ENCODE data around the gene NLRP6.
"Not testable (repeated sequence)": the region's sequence is repeated elsewhere in the genome, so short reads cannot be mapped to it uniquely, and the experiment has no call there.

The NLRP6 gene

GRCh38 chr11:315051-315481 is 36.9 kb downstream of the NLRP6 start:
- CTCF ChIA-PET, result no interaction called here
- no peak for DNase-seq (ENCODE audit: extremely low spot score)
- POLR2A ChIA-PET, result no interaction called here
- no peak for TF ChIP-seq PKNOX1 (IDR thresholded peaks at IDR 0.05)
- TF ChIP-seq BHLHE40 (IDR thresholded peaks at IDR 0.05; ENCODE audit: borderline replicate concordance), result no peak
- TF ChIP-seq ARNT (IDR thresholded peaks at IDR 0.05), result no peak
- no peak for TF ChIP-seq LEF1 (IDR thresholded peaks at IDR 0.05; ENCODE audit: borderline replicate concordance)
- TF ChIP-seq TARDBP (IDR thresholded peaks at IDR 0.05), result no peak
- TF ChIP-seq SP1 (IDR thresholded peaks at IDR 0.05), result no peak
- no peak for TF ChIP-seq HDGF (IDR thresholded peaks at IDR 0.05; ENCODE audit: borderline replicate concordance)
- TF ChIP-seq FOXK2 (IDR thresholded peaks at IDR 0.05), result no peak
- TF ChIP-seq L3MBTL2 (conservative IDR thresholded peaks at IDR 0.05), result no peak
- TF ChIP-seq SUZ12 (IDR thresholded peaks at IDR 0.05), result no peak

GRCh38 chr11:315516-315994 is 37.3 kb downstream of the NLRP6 start:
- no peak for DNase-seq (ENCODE audit: extremely low spot score)
- TF ChIP-seq L3MBTL2 (conservative IDR thresholded peaks at IDR 0.05) (no peak), FOXA1 (IDR thresholded peaks at IDR 0.05) (no peak), LEF1 (IDR thresholded peaks at IDR 0.05; ENCODE audit: borderline replicate concordance) (no peak), HDGF (IDR thresholded peaks at IDR 0.05; ENCODE audit: borderline replicate concordance) (no peak), TARDBP (IDR thresholded peaks at IDR 0.05) (no peak), ELF4 (IDR thresholded peaks at IDR 0.05) (no peak), SUZ12 (IDR thresholded peaks at IDR 0.05) (no peak), PKNOX1 (IDR thresholded peaks at IDR 0.05) (no peak), ZNF384 (IDR thresholded peaks at IDR 0.05) (no peak)
- ChIA-PET POLR2A (no interaction called here), CTCF (no interaction called here)

GRCh38 chr11:316031-316701 is 38.0 kb downstream of the NLRP6 start:
- TF ChIP-seq NFRKB (IDR thresholded peaks at IDR 0.05) (no peak), ELF4 (IDR thresholded peaks at IDR 0.05) (no peak), HDGF (IDR thresholded peaks at IDR 0.05; ENCODE audit: borderline replicate concordance) (no peak), ARNT (IDR thresholded peaks at IDR 0.05) (no peak), SUZ12 (IDR thresholded peaks at IDR 0.05) (no peak), FOXK2 (IDR thresholded peaks at IDR 0.05) (no peak), FOXA1 (IDR thresholded peaks at IDR 0.05) (no peak), ZNF384 (IDR thresholded peaks at IDR 0.05) (no peak)
- ChIA-PET POLR2A (interaction anchor here (1.6 kb wide), 1 partner anchor 13 kb away, joined by 5 read pairs; no protein-coding TSS in a partner anchor), CTCF (interaction anchor here (0.7 kb wide), 1 partner anchor 133 kb away, joined by 3 read pairs; no protein-coding TSS in a partner anchor)
- DNase-seq (ENCODE audit: extremely low spot score), result no peak

GRCh38 chr11:316891-317301 is 38.7 kb downstream of the NLRP6 start:
- ChIA-PET POLR2A (interaction anchor here (0.9 to 1.6 kb wide), 5 partner anchors 9 to 131 kb away, joined by 3 to 5 read pairs (median 4); partner anchors contain the start of genes BET1L, IFITM2 and RIC8A), CTCF (interaction anchor here (0.7 kb wide), 2 partner anchors 72 to 132 kb away, joined by 3 read pairs; no protein-coding TSS in a partner anchor)
- DNase-seq (ENCODE audit: extremely low spot score), result no peak
- TF ChIP-seq HDGF (IDR thresholded peaks at IDR 0.05; ENCODE audit: borderline replicate concordance) (no peak), TARDBP (IDR thresholded peaks at IDR 0.05) (no peak), FOXM1 (IDR thresholded peaks at IDR 0.05; ENCODE audit: borderline replicate concordance) (no peak), ELF4 (IDR thresholded peaks at IDR 0.05) (no peak), FOXA1 (IDR thresholded peaks at IDR 0.05) (no peak), NFRKB (IDR thresholded peaks at IDR 0.05) (no peak), PKNOX1 (IDR thresholded peaks at IDR 0.05) (no peak), CTBP1 (IDR thresholded peaks at IDR 0.05; ENCODE audit: borderline replicate concordance) (no peak), FOXK2 (IDR thresholded peaks at IDR 0.05) (no peak)

- CTCF ChIA-PET; DNase-seq (ENCODE audit: extremely low spot score): not testable (repeated sequence)
- POLR2A ChIA-PET, result interaction anchor here (0.9 to 1.6 kb wide), 5 partner anchors 10 to 130 kb away, joined by 3 to 5 read pairs (median 4); partner anchors contain the start of genes BET1L, IFITM2 and RIC8A
Observed at GRCh38 chr11:317668-318404, 39.6 kb downstream of the NLRP6 start.

GRCh38 chr11:318405-319120 is 40.4 kb downstream of the NLRP6 start:
- DNase-seq (ENCODE audit: extremely low spot score); CTCF ChIA-PET: not testable (repeated sequence)
- POLR2A ChIA-PET, result interaction anchor here (1.2 kb wide), 1 partner anchor 11 kb away, joined by 3 read pairs; the partner anchor contains the start of gene IFITM2

GRCh38 chr11:319121-319887 is 41.1 kb downstream of the NLRP6 start:
- DNase-seq (ENCODE audit: extremely low spot score); POLR2A ChIA-PET: not testable (repeated sequence)
- CTCF ChIA-PET, result interaction anchor here (0.6 kb wide), 1 partner anchor 328 kb away, joined by 5 read pairs; no protein-coding TSS in a partner anchor

- POLR2A ChIA-PET; DNase-seq (ENCODE audit: extremely low spot score); CTCF ChIA-PET: not testable (repeated sequence)
Observed at GRCh38 chr11:319888-320273, 41.7 kb downstream of the NLRP6 start.

All from HEK293T (cell line).